ENCODE measurements around the gene GPR107. TPM values are rescaled to one million over a fixed set of nuclear protein-coding genes. Genes with fewer than 3 reads are reported as not detected.

Gene GPR107
- total RNA-seq, 1 donor from 2014 or later, result 42.4 TPM

DNA sequence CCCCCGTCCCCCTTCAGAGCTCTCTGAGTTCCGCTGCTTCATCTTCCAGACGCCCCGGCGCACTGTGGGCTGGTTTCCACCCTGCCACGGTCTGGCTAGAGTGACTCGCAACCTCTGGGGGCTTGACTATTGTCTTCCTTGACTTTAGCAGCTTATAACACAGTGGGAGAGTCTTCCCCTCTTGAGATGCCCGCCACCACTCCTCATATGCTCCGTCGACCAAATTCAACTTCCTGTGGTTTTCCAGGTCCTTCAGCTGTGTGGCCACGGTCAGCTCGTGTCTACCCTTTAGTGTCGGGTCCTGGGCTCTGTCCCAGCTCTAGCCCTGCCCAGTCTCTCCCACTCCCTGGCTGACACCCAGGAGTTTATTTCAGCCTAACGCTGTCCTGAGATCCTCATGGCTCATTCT lies 90.3 kb downstream of the GPR107 start:
- intact Hi-C loops (cut with DNase I), result no loop called here
- DNase-seq (ENCODE audit: low spot score) (no peak), ATAC-seq (peak; percentile 80)

DNA sequence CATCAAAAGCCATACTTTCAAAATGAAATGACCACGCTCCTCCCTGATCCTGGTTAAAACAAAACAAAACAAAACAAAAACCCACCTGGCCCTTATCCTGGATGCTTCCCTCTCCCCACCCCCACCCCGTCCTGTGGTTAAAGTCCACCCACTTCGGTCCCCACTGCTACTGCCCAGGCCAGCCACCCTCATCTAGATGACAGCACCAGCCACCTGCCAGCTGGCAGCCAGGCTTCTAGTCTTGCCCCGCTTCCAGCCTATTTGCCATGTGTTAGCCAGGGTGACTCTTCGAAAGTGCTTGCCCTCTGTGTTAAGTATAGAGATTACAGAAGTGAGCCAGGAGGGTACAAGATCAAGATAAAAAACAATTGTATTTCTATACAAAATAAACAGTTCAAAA lies 91.0 kb downstream of the GPR107 start:
- intact Hi-C loops (cut with DNase I), result no loop called here
- ATAC-seq (no peak), DNase-seq (ENCODE audit: low spot score) (no peak)

DNA sequence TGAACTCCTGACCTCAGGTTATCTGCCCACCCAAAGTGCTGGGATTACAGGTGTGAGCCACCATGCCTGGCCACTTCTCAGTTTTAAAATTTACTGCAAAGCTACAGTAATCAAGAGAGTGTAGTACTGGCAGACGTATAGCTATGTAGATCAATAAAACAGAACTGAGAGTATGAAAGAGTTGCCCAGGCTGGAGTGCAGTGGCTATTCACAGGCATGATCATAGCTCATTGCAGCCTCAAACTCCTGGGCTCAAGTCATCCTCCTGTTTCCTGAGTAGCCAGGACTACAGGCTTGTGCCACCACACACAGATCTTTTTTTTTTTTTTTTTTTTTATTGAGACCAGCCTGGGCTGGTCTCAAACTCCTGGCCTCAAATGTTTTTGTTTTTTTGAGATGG lies 92.0 kb downstream of the GPR107 start:
- ATAC-seq (no peak), DNase-seq (ENCODE audit: low spot score) (no peak)
- intact Hi-C loops (cut with DNase I), result no loop called here

DNA sequence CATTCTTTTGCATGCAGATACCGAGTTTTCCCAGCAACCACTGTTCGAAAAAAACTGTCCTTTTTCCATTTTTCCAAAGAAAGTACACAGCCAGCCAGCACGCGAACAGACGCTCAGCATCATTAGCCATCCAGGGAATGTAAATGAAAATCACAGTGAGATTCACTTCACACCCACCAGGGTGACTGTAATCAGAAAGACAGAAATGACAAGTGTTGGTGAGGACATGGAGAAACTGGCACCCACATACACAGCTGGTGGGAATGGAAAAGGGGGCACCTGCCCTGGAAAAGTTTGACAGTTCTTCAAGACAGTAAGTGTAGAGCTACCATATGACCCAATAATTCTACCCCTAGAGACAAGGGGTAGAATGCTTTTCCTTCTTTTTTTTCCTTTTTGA lies 93.5 kb downstream of the GPR107 start:
- ATAC-seq (no peak), DNase-seq (ENCODE audit: low spot score) (no peak)
- intact Hi-C loops (cut with DNase I), result no loop called here

DNA sequence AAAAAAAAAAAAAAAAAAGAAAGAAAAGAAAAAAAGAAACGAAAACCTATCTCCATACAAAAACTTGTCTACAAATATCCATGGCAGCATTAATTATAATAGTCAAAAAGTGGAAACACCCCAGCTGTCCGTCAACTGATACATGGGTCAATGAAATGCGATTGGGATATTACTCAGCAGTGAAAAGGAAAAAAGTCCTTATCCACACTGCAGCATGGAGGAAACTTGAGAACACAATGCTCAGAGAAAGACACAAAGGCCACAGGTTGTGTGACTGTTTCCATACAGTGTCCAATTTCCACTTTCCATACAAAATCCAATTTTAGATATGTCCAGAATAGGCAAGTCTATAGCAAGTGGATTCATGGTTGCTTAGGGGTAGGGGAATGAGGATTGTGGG lies 94.2 kb downstream of the GPR107 start:
- DNase-seq (ENCODE audit: low spot score) (no peak), ATAC-seq (no peak)
- intact Hi-C loops (cut with DNase I), result no loop called here

DNA sequence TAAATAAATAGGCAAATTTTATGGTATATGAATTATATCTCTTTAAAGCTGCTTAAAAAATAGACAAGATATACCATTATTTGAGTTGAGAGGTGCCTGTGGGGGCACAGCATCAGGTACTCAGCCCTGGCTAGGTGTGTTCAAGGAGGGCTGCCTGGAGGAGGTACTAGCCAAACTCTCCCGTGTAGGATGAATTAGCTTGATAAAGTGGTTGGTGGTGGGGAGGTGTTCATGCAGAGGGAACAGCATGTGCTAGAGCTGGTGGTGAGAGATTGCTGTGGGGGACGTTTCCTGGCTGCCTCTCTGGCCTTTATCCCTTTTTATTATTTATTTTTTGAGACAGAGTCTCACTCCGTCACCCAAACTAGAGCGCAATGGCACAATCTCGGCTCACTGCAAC lies 95.3 kb downstream of the GPR107 start:
- ATAC-seq, result no peak
- intact Hi-C loops (cut with DNase I), result no loop called here
- no peak for DNase-seq (ENCODE audit: low spot score)

DNA sequence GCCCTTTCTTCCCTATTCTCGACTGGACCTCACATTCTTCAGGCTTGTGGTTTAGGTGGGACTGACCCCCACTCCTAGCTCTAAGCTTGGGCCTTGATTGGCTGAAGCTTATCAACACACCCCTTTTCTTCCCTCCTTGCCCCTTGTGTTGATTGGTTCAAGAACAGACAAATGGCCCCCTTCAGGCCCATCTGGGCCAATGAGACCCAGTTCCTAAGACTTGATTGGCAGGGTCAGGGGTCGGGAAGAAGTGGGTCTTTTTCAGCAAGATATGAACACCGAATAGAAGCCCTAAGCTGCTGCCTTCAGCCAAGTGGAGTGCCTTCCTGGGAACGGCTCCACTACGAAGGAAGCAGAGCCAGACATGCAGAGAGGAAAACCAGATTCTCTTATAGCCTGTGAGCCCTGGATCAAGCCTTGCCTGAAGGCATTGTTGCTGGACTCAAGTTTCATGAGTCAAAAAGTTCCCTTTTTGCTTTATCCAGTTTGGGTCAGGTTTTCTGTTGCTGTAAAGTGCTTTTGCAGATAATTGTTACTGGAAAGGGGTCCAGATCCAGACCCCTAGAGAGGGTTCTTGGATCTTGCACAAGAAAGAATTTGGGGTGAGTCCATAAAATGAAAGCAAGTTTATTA lies 96.1 kb downstream of the GPR107 start:
- ATAC-seq (no peak), DNase-seq (ENCODE audit: low spot score) (no peak)
- intact Hi-C loops (cut with DNase I), result no loop called here

DNA sequence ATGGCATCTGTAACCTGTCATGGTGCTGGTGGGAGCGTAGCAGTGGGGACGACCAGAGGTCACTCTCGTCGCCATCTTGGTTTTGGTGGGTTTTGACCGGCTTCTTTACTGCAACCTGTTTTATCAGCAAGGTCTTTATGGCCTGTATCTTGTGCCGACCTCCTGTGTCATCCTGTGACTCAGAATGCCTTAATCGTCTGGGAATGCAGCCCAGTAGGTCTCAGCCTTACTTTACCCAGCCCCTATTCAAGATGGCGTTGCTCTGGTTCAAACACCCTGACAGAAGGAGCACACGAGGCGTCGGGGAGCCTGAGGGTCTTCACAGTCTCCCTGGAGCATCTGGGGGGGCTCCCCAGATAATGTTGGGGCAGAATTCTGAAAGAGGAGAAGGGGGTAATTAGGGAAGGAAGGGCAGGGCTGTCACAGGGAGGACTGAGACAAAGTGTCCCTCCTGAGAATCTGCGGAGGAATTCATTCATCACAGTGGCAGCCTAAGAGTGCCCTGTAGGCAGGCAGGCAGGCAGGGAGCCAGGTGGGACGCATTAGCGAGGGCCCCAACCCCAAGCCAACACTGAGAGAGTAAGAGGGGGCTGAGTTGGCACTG lies 97.2 kb downstream of the GPR107 start:
- intact Hi-C loops (cut with DNase I), result no loop called here
- ATAC-seq (no peak), DNase-seq (ENCODE audit: low spot score) (no peak)

DNA sequence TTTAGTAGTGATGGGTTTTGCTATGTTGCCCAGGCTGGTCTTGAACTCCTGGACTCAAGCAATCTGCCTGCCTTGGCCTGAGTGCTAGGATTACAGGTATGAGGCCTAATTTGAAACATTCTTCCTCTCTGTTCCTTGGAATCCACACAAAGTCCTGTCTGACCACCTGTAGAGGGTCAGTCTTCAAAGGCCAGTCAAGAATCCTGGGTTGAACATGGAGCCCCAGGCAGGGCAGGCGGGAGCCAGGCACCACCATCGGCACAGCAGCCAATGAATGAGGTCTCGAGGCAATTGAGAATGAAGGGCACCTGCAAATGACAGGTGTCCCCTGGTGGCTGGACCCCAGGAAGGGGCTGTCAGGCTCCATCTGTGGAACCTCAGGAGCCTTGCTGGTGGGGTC lies 101.1 kb downstream of the GPR107 start:
- intact Hi-C loops (cut with DNase I), result no loop called here
- DNase-seq (ENCODE audit: low spot score), result no peak
- no peak for ATAC-seq

DNA sequence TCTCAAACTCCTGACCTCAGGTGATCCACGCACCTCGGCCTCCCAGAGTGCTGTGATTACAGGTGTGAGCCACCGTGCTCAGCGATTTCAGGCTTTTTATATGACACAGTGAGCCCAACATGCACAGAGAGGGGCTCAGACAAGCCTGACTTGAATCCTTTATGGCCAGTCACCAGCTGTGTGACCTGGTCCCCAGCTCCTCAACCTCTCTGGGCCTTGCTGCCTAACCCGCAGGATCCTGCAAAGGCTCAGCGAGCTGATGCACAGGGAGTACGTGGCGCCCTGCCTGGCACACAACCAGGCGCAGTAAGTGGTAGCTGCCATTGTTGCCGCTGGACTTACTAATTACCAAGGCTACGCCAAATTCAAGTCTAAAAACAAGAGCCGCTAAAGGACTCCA lies 101.9 kb downstream of the GPR107 start:
- ATAC-seq (no peak), DNase-seq (ENCODE audit: low spot score) (no peak)
- intact Hi-C loops (cut with DNase I), result no loop called here

DNA sequence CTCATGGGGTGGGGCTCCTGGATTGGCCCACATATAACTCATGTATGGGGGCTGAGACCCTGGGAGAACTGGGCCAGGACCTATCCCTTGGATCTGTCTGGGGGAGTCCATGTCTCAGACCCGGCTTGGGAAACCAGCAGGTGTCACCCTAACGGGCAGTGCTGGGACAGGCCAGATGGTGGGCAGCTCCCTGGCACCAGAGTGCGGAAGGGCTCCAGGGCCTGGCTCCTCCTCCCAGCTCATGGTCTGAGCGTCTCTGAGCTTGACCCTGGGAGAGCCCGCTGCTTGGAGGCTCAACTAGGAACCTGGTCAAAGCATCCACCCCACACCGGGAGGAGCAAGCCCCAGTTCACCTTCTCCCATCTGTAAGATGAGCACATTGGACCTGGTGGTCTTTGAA lies 103.0 kb downstream of the GPR107 start:
- no peak for DNase-seq (ENCODE audit: low spot score)
- intact Hi-C loops (cut with DNase I), result no loop called here
- ATAC-seq, result peak; percentile 66

DNA sequence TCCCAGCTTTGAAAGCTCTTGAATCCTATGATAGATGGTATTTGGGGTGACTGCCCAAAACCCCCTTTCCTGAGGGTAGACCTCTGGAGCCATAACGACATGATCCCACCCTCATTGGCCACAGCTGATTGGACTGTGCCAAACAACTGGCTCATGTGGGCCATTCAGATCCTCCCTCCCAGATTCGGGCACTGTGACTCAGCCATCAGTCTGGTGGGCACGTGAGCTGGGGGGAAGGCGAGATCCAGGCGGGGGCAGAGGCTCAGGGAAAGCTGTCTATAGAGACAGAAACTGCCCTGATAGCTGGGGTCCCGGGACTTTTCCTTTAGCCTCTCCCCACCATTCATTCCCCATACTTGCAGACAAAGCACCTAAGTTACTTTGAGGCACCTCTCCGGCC lies 103.4 kb downstream of the GPR107 start:
- DNase-seq (ENCODE audit: low spot score) (no peak), ATAC-seq (no peak)
- intact Hi-C loops (cut with DNase I), result no loop called here

DNA sequence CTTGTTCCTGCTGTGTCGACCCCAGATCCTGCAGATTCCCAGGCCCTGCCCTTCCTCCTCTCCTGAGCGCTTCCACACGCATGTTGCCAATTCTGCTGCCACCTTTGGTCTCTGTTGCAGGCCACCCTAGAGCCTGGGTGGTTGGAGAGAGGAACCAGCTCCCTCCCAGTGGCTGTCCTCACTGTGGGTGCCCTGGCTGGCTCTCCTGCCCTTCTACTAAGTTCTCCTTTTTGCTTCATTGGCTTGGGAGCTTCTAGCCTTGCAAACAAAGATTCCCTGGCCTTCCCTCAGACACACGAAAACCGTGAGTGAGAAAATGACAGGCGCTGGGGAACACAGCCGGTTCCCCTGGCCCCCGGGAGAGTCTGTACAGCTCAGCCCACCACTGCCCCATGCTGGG lies 104.3 kb downstream of the GPR107 start:
- intact Hi-C loops (cut with DNase I), result no loop called here
- ATAC-seq, result no peak
- DNase-seq (ENCODE audit: low spot score), result no peak

DNA sequence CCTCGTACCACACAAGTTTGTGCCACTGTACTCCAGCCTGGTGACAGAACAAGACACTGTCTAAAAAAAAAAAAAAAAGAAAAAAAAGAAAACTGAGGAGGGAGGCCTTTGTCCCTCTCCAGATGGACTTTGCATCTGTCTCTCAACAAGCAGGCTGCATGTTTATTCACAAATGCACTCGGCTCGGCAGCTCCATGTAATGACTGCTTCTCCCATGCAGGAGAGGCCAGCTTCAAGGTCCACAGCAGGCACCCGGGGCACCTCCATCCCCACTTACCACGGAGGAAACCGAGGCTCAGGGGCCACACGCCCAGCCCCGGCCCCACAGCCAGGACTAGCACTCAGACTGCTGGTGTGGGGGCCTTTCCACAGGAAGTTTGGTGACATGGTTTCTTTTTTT lies 105.4 kb downstream of the GPR107 start:
- intact Hi-C loops (cut with DNase I), result no loop called here
- no peak for ATAC-seq

DNA sequence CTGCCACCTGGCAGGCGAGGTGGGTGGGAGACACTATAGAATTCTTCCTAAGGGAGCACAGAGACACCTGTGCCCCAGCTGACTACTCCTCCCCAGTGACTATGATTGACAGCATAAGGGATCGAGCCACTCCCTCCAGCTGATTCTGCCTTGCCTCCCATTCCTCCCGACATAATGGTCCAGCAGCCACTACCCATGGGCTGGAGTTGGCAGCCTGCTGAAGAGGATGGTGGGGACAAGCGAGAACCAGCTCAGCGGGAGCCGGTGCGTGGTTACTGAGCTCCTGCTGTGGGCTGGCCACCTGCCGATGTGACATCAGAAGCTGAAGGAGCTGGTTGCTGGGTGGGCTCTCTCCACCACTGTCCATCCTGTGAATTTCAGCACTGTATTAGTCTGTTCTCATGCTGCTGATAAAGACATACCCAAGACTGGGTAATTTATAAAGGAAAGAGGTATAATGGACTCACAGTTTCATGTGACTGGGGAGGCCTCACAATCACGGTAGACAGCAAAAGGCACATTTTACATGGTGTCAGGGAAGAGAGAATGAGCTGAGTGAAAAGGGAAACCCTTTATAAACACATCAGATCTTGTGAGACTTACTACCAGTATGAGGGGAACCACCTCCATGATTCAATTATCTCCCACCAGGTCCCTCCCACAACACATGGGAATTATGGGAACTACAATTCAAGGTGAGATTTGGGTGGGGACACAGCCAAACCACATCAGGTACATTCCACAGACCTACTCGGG lies 106.4 kb downstream of the GPR107 start:
- ATAC-seq, result no peak
- intact Hi-C loops (cut with DNase I), result no loop called here

More for the DNA sequence above, 105.4 kb downstream of the GPR107 start:
- no peak for DNase-seq (ENCODE audit: low spot score)

DNA sequence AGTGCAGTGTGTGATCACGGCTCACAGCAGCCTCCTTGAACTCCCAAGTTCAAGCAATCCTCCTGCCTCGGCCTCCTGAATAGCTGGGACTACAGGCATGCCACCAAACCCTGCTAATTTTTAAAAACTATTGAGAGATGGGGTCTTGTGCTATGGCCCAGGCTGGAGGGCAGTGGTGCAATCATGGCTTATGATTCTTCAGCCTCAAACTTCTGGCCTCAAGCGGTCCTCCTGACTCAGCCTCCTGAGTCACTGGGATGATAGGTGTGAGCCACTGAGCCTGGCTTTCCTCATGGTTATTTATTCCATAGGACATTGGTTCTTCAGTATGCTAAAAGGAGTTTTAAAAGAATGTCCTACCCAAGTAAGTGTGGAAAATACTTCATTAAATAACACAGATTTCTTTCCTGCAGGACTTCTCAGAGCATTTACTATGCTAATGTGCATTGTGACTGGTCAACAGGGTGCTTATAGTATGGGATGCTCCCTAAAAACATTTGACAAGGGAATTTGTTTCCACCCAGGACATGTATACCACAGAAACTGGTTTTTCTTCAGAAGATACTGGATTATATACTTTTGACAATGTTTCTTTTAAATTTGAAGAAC lies 107.3 kb downstream of the GPR107 start:
- no peak for ATAC-seq
- intact Hi-C loops (cut with DNase I), result no loop called here

More for the DNA sequence above, 106.4 kb downstream of the GPR107 start:
- no peak for DNase-seq (ENCODE audit: low spot score)

DNA sequence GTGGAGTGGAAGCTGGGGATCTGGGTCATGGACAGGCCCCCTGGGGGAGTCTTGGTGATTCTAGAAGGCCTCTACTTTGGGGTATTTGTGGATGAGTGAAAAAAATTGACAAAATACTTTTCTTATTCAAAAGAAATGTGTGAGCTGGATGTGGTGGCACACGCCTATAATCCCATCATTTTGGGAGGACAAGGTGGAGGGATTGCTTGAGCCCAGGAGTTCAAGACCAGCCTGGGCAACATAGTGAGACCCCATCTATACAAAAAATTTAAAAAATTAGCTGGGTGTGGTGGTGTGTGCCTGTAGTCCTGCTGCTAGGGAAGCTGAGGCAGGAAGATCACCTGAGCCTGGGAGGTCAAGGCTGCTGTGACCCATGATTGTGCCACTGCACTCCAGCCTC lies 111.9 kb downstream of the GPR107 start:
- no peak for ATAC-seq
- no peak for DNase-seq (ENCODE audit: low spot score)

More for the DNA sequence above, 107.3 kb downstream of the GPR107 start:
- no peak for DNase-seq (ENCODE audit: low spot score)

DNA sequence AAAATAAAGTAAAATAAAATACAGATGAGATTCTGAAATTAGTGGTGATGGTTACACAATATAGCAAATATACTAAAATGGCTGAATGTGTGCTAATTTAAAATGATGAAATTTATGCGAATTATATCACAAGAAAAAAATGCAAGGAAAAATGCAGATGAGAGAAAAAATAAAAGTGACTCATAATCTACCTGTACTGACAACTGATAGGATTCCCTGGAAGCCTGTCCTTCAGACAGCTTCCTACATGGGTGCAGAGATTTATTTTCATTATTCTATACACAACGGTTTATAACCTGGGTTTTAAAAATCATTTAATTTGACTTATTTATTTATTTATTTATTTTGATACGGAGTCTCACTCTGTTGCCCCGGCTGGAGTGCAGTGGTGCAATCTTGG lies 112.7 kb downstream of the GPR107 start:
- intact Hi-C loops (cut with DNase I), result no loop called here
- no peak for DNase-seq (ENCODE audit: low spot score)
- no peak for ATAC-seq

More for the DNA sequence above, 111.9 kb downstream of the GPR107 start:
- intact Hi-C loops (cut with DNase I), result no loop called here

DNA sequence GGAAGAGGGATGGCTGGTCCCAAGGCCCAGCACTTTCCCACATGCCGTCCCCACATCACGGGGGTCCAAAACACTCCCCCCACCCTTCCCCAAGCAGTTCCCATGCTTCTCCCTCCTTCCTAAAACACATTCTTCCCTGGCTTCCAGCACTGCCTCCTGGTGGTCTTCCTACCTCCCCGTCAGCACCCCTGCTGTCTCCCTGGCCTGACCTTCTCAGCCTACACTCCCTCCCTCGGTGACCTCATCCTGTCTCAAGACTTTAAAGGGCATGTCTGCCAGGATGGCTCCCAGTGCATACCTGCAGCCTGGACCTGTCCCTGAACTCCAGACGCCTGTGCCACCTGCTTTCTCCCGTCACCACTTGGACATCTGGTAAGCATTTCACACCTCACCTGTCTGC lies 114.2 kb downstream of the GPR107 start:
- intact Hi-C loops (cut with DNase I), result no loop called here
- no peak for DNase-seq (ENCODE audit: low spot score)
- ATAC-seq, result no peak

Measured in sciatic nerve (tissue), 2 donors.